Liver (tissue), 3 donors: ENCODE results near the gene LARP4.

Experiments used
- FOXA2 ChIP-seq: IDR thresholded peaks from 2 replicates; pipeline ENCODE4 v1.6.1; 2016; ENCODE audit warnings: antibody characterized with exemption
- GABPA ChIP-seq, 2 donors: IDR thresholded peaks in 1 of 2; conservative IDR thresholded peaks in 1 of 2; 2 replicates each; pipeline ENCODE4 v1.6.1; 2016; ENCODE audit warnings: antibody characterized with exemption in 2 of 2, mild to moderate bottlenecking in 1 of 2, moderate library complexity in 1 of 2
- TF ChIP-seq, protein P1 (sequence below): fragments of 150-350 bp; IDR thresholded peaks from 2 replicates; pipeline ENCODE4 v1.5.1; 2017; ENCODE audit warnings: improper control_type of control experiment, low read depth, low read length; ENCODE audit not compliant: missing input control
- donor health status: healthy.
- donor health status: healthy.

DNA sequence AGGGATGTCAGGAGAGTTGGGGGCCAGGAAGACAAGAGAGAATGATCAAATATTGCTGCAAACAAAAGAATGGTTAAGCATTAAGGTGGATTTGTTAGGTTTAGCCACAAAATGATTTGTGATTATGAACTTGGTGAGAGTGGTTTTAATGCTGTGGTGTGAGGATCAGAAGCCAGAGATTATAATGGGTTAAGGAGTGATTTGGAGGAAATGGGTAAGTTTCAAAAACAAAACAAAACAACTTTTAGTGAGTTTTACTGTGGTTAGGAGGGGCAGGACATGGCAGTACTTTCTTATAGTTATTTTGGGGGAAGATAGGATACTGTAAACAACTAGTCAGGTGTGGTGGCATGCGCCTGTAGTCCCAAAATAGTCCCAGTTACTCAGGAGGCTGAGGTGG lies 128.1 kb downstream of the LARP4 start:
- TF ChIP-seq, protein P1, sequence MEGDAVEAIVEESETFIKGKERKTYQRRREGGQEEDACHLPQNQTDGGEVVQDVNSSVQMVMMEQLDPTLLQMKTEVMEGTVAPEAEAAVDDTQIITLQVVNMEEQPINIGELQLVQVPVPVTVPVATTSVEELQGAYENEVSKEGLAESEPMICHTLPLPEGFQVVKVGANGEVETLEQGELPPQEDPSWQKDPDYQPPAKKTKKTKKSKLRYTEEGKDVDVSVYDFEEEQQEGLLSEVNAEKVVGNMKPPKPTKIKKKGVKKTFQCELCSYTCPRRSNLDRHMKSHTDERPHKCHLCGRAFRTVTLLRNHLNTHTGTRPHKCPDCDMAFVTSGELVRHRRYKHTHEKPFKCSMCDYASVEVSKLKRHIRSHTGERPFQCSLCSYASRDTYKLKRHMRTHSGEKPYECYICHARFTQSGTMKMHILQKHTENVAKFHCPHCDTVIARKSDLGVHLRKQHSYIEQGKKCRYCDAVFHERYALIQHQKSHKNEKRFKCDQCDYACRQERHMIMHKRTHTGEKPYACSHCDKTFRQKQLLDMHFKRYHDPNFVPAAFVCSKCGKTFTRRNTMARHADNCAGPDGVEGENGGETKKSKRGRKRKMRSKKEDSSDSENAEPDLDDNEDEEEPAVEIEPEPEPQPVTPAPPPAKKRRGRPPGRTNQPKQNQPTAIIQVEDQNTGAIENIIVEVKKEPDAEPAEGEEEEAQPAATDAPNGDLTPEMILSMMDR, result no peak
- TF ChIP-seq FOXA2, result no peak
- no peak for TF ChIP-seq GABPA (IDR thresholded peaks at IDR 0.05 in 1 of 2, conservative IDR thresholded peaks at IDR 0.05 in 1 of 2)
